ENCODE results near the gene AMPD3.

Gene AMPD3

GRCh38 chr11:10439351-10439750 lies 15.7 kb upstream of the AMPD3 start:
- no peak for FAIRE-seq

GRCh38 chr11:10439924-10440323 lies 15.1 kb upstream of the AMPD3 start:
- FAIRE-seq: no peak

- no peak for FAIRE-seq
These were observed 14.7 kb upstream of the AMPD3 start for GRCh38 chr11:10440401-10440800.

- no peak for FAIRE-seq
These were observed 14.0 kb upstream of the AMPD3 start for GRCh38 chr11:10441091-10441490.

GRCh38 chr11:10441652-10442503 lies 13.2 kb upstream of the AMPD3 start:
- FAIRE-seq: no peak

- no peak for FAIRE-seq
These were observed 11.9 kb upstream of the AMPD3 start for GRCh38 chr11:10443152-10443551.

- no peak for FAIRE-seq
These were observed 11.3 kb upstream of the AMPD3 start for GRCh38 chr11:10443721-10444235.

GRCh38 chr11:10444725-10445315 lies 10.2 kb upstream of the AMPD3 start:
- FAIRE-seq: no peak

- FAIRE-seq: no peak
These were observed 7.6 kb upstream of the AMPD3 start for GRCh38 chr11:10447445-10447844.

GRCh38 chr11:10450462-10451425 lies 4.3 kb upstream of the AMPD3 start:
- FAIRE-seq: no peak

- no peak for FAIRE-seq
These were observed 3.5 kb upstream of the AMPD3 start for GRCh38 chr11:10451426-10452116.

- no peak for FAIRE-seq
These were observed 2.8 kb upstream of the AMPD3 start for GRCh38 chr11:10452211-10452767.

GRCh38 chr11:10453261-10453660 lies 1.8 kb upstream of the AMPD3 start:
- no peak for FAIRE-seq

- FAIRE-seq: no peak
These were observed 798 bp downstream of the AMPD3 start for GRCh38 chr11:10455637-10456487.

- FAIRE-seq: no peak
These were observed 1.5 kb downstream of the AMPD3 start for GRCh38 chr11:10456519-10456918.

GRCh38 chr11:10457901-10458300 lies 2.8 kb downstream of the AMPD3 start:
- FAIRE-seq: no peak

- no peak for FAIRE-seq
These were observed 4.2 kb downstream of the AMPD3 start for GRCh38 chr11:10459029-10459970.

- FAIRE-seq: no peak
These were observed 5.7 kb downstream of the AMPD3 start for GRCh38 chr11:10460611-10461275.

- FAIRE-seq: no peak
These were observed 6.3 kb downstream of the AMPD3 start for GRCh38 chr11:10461276-10461790.

Measured in TTC549 (cell line).